GM23338 (cell line): Measurements from ENCODE around the gene SYT5. TPM values are rescaled to one million over a fixed set of nuclear protein-coding genes. Genes with fewer than 3 reads are reported as not detected.
"Not testable (repeated sequence)": the region's sequence is repeated elsewhere in the genome, so short reads cannot be mapped to it uniquely, and the experiment has no call there.

ENCODE experiments used
- ATAC-seq: fragments of 200-7000 bp; cut with Tn5 transposase; 3 replicates; pipeline ENCODE4 v1.9.1; 2020
- DNase-seq: peaks from one replicate; pipeline ENCODE4 v3.0.0-alpha.2; 2015; ENCODE audit warnings: low spot score
- H2AFZ ChIP-seq: fragments of 200-600 bp; sonication (generic); 2 replicates; pipeline ENCODE4 v1.8.0; 2016; ENCODE audit warnings: antibody characterized with exemption, mild to moderate bottlenecking, moderate library complexity
- H3F3A ChIP-seq: fragments of 200-600 bp; sonication (generic); replicated peaks from 2 replicates; pipeline ENCODE4 v1.8.0; 2017; ENCODE audit warnings: antibody characterized with exemption, mixed run types, low read depth
- H3K27ac ChIP-seq: fragments of 200-600 bp; sonication (generic); 2 replicates; pipeline ENCODE4 v1.6.1; 2016; ENCODE audit warnings: low read depth
- H3K27me3 ChIP-seq: fragments of 200-600 bp; sonication (generic); 2 replicates; pipeline ENCODE4 v1.8.0; 2016; ENCODE audit warnings: mild to moderate bottlenecking, mixed run types, moderate library complexity; ENCODE audit not compliant: insufficient read depth
- H3K36me3 ChIP-seq: fragments of 200-600 bp; sonication (generic); 2 replicates; pipeline ENCODE4 v1.8.0; 2016; ENCODE audit warnings: mild to moderate bottlenecking; ENCODE audit not compliant: insufficient read depth
- H3K4me1 ChIP-seq: fragments of 200-600 bp; sonication (generic); 2 replicates; pipeline ENCODE4 v1.8.0; 2016; ENCODE audit warnings: mild to moderate bottlenecking, moderate library complexity; ENCODE audit not compliant: insufficient read depth
- H3K4me2 ChIP-seq: fragments of 200-600 bp; sonication (generic); 2 replicates; pipeline ENCODE4 v1.7.1; 2017; ENCODE audit warnings: mixed run types
- H3K4me3 ChIP-seq: fragments of 200-600 bp; sonication (generic); 2 replicates; pipeline ENCODE4 v1.6.1; 2016; ENCODE audit warnings: mixed run types
- H3K79me2 ChIP-seq: fragments of 200-600 bp; sonication (generic); replicated peaks from 2 replicates; pipeline ENCODE4 v1.8.0; 2017; ENCODE audit warnings: mild to moderate bottlenecking; ENCODE audit not compliant: insufficient read depth
- H3K9me2 ChIP-seq: fragments of 200-600 bp; sonication (generic); 2 replicates; pipeline ENCODE4 v1.8.0; 2017; ENCODE audit not compliant: insufficient read depth
- H4K20me1 ChIP-seq: fragments of 200-600 bp; sonication (generic); replicated peaks from 2 replicates; pipeline ENCODE4 v1.8.0; 2017; ENCODE audit warnings: mild to moderate bottlenecking; ENCODE audit not compliant: insufficient read depth
- H3K27ac Mint-ChIP-seq: 2 replicates; pipeline ENCODE4 v1.8.0; 2020; ENCODE audit warnings: inconsistent platforms, mild to moderate bottlenecking, moderate library complexity, mixed read lengths
- H3K27me3 Mint-ChIP-seq: 3 replicates; pipeline ENCODE4 v1.8.0; 2022; ENCODE audit warnings: low read depth, mild to moderate bottlenecking, moderate library complexity, mixed read lengths, inconsistent platforms; ENCODE audit not compliant: insufficient read depth, poor library complexity
- H3K36me3 Mint-ChIP-seq: 3 replicates; pipeline ENCODE4 v1.8.0; 2021; ENCODE audit warnings: low read depth, mild to moderate bottlenecking, inconsistent platforms, moderate library complexity, mixed read lengths
- H3K4me1 Mint-ChIP-seq: 3 replicates; pipeline ENCODE4 v1.8.0; 2020; ENCODE audit warnings: mild to moderate bottlenecking, inconsistent platforms, mixed read lengths
- H3K4me3 Mint-ChIP-seq: 3 replicates; pipeline ENCODE4 v1.8.0; 2021; ENCODE audit warnings: moderate library complexity, mild to moderate bottlenecking, inconsistent platforms, mixed read lengths
- H3K9me3 Mint-ChIP-seq: 3 replicates; pipeline ENCODE4 v1.8.0; 2020; ENCODE audit warnings: moderate library complexity, mild to moderate bottlenecking, inconsistent platforms, mixed read lengths
- CREB1 ChIP-seq: fragments of 250-450 bp; sonication (Bioruptor Pico); IDR thresholded peaks from 2 replicates; pipeline ENCODE4 v1.5.0; 2020; ENCODE audit warnings: low read depth, mild to moderate bottlenecking, moderate library complexity
- JUNB ChIP-seq: IDR thresholded peaks from one replicate; pipeline ENCODE4 v1.6.1; 2016; ENCODE audit warnings: antibody characterized with exemption; ENCODE audit not compliant: unreplicated experiment
- POLR2AphosphoS5 ChIP-seq: IDR thresholded peaks from 2 replicates; pipeline ENCODE4 v1.6.1; 2016; ENCODE audit warnings: antibody characterized with exemption, low read depth
- REST ChIP-seq: IDR thresholded peaks from one replicate; pipeline ENCODE4 v1.6.1; 2018; ENCODE audit warnings: antibody characterized with exemption; ENCODE audit not compliant: unreplicated experiment
- ZNF114 ChIP-seq: fragments of 250-450 bp; sonication (Bioruptor Pico); IDR thresholded peaks from 2 replicates; pipeline ENCODE4 v1.5.0; 2020; ENCODE audit warnings: mild to moderate bottlenecking, moderate library complexity
- ZNF331 ChIP-seq: fragments of 250-450 bp; sonication (Bioruptor Pico); IDR thresholded peaks from 2 replicates; pipeline ENCODE4 v1.5.0; 2020; ENCODE audit warnings: low read depth, mild to moderate bottlenecking, moderate library complexity
- polyA plus RNA-seq: library from polyadenylated mRNA; unstranded; fragments of >200 nt; fragmentation: Nextera tagmentation; extraction: Ambion mirVana; gene quantifications from 2 replicates; pipeline ENCODE4 v1.2.1, GENCODE V29; 2016
- total RNA-seq: library from RNA; depleted of rRNA; stranded (reverse); fragments of >200 nt; shearing (Covaris generic); gene quantifications from 2 replicates; pipeline ENCODE4 v1.2.3, GENCODE V29; 2014

Gene SYT5
- total and polyA plus RNA-seq, 2 experiments from 2014 or later = 2.1 to 4.7 TPM

- Mint-ChIP-seq H3K27ac (peak within 1 kb of the TSS; percentile 94), H3K4me3 (peak within 1 kb of the TSS; percentile 92)
These were observed 22.8 kb downstream of the SYT5 start, which contains the start of gene TNNI3 for GRCh38 chr19:55157064-55157908. TNNI3 (minus strand) TSS chr19:55157732; CDS start chr19:55157589, 143 bp downstream.

GRCh38 chr19:55156202-55157063 lies 23.7 kb downstream of the SYT5 start:
- Histone ChIP-seq H3K27me3 (peaks cover 14% of the 10 kb centered on the region), H3K36me3 (no peaks in the 10 kb centered on the region; the same call in 1 of the 2 replicates), H3K4me3 (peak overlapping the region; percentile 83), H4K20me1 (no peaks in the 10 kb centered on the region), H2AFZ (peak overlapping the region; percentile 47; the same call in 1 of the 2 replicates), H3F3A (0 out of 2 replicates have a peak, but pooled peaks cover 3% of the 10 kb centered on the region), H3K9me2 (no peaks in the 10 kb centered on the region), H3K27ac (no peak overlapping the region), H3K4me2 (peak overlapping the region; percentile 87), H3K79me2 (no peaks in the 10 kb centered on the region), H3K4me1 (peaks cover 24% of the 10 kb centered on the region)
- peak; percentile 99 for DNase-seq
- Mint-ChIP-seq H3K4me1 (peaks cover 22% of the 10 kb centered on the region), H3K36me3 (peaks cover 28% of the 10 kb centered on the region), H3K4me3 (peak overlapping the region; percentile 92), H3K27ac (peak overlapping the region; percentile 94), H3K27me3 (peaks cover 31% of the 10 kb centered on the region), H3K9me3 (peaks cover 5% of the 10 kb centered on the region)
- ATAC-seq = peak; percentile 76
- TF ChIP-seq POLR2AphosphoS5 (peak; percentile 78), CREB1 (0 out of 2 replicates have a peak, but pooled peaks have one; percentile 4), ZNF331 (CRISPR knock-in tag) (no peak), ZNF114 (CRISPR knock-in tag) (no peak)

More at GRCh38 chr19:55157064-55157908, 22.8 kb downstream of the SYT5 start, which contains the start of gene TNNI3:
- Histone ChIP-seq H3K4me3 (peak within 1 kb of the TSS; percentile 83), H3F3A (0 out of 2 replicates have a peak, but pooled peaks cover 3% of the 10 kb centered on the region), H3K27me3 (peaks cover 23% of the 10 kb centered on the region), H3K27ac (no peak within 1 kb of the TSS), H3K79me2 (no peaks in the 10 kb centered on the region), H3K9me2 (no peaks in the 10 kb centered on the region), H2AFZ (peak within 1 kb of the TSS; percentile 34; the same call in 1 of the 2 replicates), H4K20me1 (no peaks in the 10 kb centered on the region), H3K36me3 (no peaks in the 10 kb centered on the region; the same call in 1 of the 2 replicates), H3K4me2 (peak within 1 kb of the TSS; percentile 87), H3K4me1 (peaks cover 26% of the 10 kb centered on the region)
- Mint-ChIP-seq H3K4me1 (peaks cover 21% of the 10 kb centered on the region), H3K9me3 (peaks cover 2% of the 10 kb centered on the region), H3K27me3 (peaks cover 36% of the 10 kb centered on the region), H3K36me3 (peaks cover 20% of the 10 kb centered on the region)
- TF ChIP-seq REST (no peak), POLR2AphosphoS5 (no peak; the same call in 1 of the 2 replicates), JUNB (no peak), ZNF114 (CRISPR knock-in tag) (no peak)
- no peak for ATAC-seq
- no peak for DNase-seq

GRCh38 chr19:55155784-55156183 lies 24.3 kb downstream of the SYT5 start:
- H3F3A ChIP-seq, H3K9me2 ChIP-seq, H3K9me3 Mint-ChIP-seq, H3K27ac Mint-ChIP-seq, H3K79me2 ChIP-seq, H3K27ac ChIP-seq, ATAC-seq, H3K27me3 ChIP-seq, DNase-seq, H4K20me1 ChIP-seq, H3K36me3 ChIP-seq: not testable (repeated sequence)
- Histone ChIP-seq H3K4me1 (peaks cover 24% of the 10 kb centered on the region), H2AFZ (peak overlapping the region; percentile 47; the same call in 1 of the 2 replicates), H3K4me3 (peak overlapping the region; percentile 83), H3K4me2 (peak overlapping the region; percentile 86)
- Mint-ChIP-seq H3K27me3 (peaks cover 25% of the 10 kb centered on the region), H3K4me3 (peak overlapping the region; percentile 92), H3K36me3 (peaks cover 33% of the 10 kb centered on the region), H3K4me1 (peaks cover 24% of the 10 kb centered on the region)
